COLO829 (cell line): ENCODE results near the gene BCL6.

Experiments used
- DNase-seq: peaks from one replicate; pipeline ENCODE4 v3.0.0; 2012; ENCODE audit warnings: low spot score

BCL6 gene

DNA sequence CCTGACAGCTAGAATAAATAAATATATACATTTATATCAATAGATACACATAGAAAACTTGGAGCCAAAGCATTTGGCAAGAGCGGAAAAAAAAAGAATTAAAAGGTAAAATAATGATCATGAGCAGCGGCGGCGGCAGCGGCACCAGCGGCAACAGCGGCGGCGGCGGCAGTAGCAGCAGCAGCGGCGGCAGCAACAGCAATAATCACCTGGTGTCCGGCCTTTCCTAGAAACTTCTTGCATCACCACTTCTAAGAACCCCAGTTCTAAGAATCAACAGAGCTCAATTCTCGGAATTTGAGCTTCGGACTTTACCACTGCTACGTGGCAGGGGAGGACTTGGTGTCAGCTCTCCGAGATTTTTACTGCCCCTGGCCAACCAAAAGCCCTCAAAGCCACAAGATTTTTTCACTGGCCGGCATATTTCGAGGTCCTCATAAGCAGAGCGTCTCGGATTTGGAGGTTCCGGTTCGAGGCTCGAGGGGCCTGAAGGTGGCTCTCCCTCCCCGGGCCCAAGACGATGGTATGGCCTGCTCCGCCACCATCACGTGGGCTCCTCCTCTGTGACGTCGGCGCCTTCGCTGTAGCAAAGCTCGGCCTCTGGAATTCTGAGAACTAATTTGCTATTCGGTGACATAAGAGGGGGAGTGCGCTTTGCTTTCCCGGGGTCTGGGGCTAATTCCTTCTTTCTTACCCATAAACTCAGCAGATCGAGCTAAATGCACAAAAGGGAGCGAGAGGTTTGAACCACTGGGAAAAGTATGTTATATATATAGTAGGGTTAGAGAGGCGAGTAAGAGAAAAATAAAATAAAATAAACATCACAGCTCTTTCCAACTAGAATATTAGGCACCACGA lies at the start of gene BCL6:
TSS of gene BCL6 (minus strand) at position 268 of the 858 bp plus-strand sequence. CDS start 11,775 bp downstream, outside the sequence.
- DNase-seq, result peak; percentile 94

DNA sequence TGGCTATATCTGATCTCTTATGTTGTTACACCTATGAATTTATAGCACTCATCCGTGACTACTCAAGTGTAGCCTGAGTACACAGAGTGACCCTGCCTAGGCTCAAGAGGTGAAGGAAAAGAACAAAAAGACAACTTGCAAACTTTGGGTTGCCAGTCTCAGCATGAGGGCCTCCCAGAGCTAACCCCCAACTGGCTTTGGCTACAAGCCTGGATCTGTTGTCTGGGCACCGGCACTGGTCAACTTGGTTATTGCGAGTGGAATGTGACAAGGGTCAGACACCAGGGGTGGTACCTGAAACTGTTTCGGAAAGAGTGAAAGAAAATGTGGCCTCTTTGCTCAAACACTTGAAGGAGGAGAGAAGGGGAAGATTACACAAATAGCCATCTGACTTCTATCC lies 49.5 kb upstream of the BCL6 start:
- DNase-seq, result no peak

DNA sequence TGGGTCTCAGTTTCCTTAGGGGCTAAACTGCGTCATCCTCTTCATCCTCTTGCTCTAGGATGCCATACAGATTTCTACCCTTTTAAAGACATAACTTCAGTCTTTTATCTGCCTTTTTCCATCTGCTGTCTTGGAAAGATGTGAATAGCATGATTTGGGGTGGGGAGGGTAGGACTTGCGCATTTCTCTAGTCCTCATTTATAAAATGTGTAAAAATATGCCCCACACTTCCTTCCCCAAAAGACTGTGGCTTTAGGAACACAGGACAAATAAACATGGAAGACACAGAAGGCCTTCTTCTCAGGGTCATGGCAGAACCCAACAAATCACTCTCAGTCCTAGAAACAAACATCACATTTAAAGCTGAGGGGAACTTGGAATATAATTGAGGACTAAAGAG lies 48.4 kb upstream of the BCL6 start:
- no peak for DNase-seq

DNA sequence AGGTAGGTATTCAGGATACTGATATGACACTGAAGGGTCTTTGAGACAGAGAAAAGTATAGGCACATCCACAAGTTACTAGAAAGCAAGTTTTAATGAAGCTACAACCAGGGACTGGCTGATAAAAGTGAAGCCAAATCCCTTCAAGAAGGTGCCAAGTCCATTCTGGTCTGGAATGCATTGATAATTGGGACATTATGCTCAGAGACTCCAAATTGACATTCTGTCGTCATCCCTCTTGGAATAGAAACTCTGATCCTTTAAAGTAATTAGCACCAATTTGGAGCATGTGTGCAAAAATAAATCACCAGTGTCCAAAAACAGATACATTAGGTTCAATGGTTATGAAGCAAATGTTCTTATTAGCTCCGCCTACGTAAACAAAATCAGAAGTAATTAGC lies 47.3 kb upstream of the BCL6 start:
- DNase-seq, result no peak

DNA sequence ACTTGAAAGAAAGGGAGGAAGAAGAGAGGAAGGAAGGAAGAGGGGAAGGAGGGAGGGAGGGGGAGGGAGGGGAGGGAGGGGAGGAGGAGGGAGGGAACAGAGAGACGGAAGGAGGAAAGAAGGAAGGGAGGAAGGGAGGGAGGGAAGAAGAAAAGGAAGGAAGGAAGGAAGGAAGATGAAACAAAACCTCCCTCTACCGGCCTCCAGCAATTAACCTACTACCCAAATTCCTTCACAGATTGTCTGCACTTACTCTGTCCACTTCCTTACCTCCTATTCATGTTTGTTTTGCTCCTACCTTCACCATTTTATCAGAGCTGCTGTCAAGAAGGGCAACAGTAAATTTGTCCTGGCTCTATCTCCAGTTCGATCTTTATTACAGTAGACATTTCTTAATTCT lies 44.6 kb upstream of the BCL6 start:
- no peak for DNase-seq

DNA sequence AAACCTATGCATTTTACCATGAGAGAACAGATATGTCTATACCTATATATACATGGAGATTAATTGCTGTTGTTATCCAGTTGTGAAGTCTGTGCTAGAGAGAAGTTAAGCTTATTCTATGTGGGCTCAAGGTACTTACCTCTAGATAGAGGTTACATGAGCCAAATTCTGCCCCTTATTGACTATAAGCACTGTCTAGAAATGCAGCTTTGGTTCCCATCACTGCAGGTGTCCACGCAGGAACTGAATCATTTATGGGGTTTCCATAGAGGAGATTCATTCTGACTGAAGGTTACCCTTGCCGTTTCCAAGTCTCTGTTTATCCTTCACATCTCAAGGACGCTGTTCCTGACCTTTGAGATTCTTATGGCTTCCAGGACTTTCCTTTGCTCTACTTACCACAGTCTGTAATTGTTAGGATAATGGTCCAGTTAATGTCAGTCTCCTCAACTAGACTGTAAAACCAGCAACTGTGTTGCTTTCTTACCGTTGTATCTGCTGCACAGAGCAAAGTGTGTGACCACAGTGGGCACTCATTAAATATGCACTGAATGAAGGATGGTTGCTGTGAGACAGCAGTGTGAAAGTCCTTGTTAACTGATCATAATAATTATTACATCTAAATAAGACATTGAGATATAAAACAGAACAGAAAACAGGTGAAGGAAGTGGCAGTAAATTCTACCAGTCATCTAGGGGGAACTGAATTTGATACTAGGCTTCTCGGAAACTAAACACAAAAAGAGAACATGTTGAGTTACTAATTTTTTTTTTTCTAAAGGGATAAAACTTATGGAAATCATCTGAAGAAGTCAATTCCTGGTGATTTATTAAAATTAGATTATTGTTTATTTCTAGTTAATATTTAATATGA lies 44.0 kb upstream of the BCL6 start:
- no peak for DNase-seq

DNA sequence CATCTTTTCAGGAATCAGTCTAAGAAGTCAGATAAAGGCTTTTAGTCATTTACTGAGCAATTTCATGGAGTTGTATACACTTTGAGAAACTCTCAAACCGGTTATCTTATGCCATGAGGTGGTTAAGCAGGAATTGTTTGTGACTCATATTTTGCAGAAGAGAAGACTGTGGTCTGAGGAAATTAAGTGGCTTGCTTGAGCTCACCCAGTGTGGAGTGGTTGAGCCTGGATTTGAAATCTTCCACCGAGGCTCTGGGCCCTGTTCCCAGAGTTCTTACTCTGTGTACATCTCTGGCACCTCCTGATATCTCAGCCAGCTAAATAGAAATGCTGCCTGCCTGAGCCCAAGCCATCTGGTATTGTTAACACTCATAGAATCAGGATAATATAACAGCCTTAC lies 37.8 kb upstream of the BCL6 start:
- no peak for DNase-seq

DNA sequence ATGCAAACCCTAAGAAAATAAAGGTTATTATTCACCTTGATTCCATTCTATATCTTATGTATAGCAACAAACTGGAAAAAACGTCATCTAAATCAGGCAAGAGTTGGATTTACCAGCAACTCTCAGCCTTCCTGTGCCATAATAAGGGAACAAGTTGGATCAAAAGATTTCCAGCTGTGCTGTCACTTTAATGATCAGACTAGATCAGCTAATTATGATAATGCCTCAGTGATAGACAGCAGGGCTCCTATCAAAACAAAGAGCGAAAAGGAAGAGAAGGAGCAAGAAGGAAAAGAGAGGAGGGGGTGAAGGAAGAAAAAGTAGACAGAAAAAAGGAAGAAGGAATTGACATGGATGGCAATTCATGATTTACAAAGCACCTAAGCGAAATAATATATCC lies 36.7 kb upstream of the BCL6 start:
- no peak for DNase-seq

DNA sequence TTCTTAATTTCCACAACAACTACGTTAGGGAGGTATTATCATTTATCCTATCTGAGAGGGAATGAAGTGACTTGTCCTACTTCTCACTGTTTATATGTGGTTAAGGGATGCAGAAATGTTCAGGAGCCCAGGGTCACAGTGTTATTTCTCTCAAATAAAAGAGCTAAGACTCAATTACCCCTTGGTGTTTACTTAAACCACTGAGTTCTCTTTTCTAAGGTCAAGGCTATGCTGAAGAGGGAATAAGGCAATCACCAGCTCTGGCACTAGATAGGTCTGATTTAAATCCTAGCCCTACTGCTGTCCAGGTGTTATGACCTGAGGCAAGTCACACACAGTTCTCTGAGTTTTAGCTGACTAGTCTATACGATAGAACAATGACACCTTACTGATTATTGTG lies 35.7 kb upstream of the BCL6 start:
- DNase-seq, result no peak

DNA sequence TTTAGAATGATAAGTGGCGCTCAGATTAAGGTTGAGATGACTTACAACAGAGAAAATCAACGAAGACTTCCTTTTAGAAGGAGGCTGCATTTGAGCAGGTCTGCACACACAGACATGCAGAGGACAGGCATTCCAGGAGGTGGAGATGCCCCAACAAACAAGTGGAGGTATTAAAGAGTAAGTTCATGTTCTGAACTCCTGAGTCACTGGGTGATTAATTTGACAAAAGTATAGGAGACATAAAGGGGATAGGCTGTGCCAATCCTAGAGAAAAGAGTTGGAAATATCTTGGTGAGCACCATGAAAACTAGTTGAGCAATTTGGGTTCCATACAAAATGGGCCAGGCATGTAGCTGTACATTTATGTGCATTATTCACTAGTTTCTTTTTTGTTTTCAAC lies 33.5 kb upstream of the BCL6 start:
- no peak for DNase-seq

DNA sequence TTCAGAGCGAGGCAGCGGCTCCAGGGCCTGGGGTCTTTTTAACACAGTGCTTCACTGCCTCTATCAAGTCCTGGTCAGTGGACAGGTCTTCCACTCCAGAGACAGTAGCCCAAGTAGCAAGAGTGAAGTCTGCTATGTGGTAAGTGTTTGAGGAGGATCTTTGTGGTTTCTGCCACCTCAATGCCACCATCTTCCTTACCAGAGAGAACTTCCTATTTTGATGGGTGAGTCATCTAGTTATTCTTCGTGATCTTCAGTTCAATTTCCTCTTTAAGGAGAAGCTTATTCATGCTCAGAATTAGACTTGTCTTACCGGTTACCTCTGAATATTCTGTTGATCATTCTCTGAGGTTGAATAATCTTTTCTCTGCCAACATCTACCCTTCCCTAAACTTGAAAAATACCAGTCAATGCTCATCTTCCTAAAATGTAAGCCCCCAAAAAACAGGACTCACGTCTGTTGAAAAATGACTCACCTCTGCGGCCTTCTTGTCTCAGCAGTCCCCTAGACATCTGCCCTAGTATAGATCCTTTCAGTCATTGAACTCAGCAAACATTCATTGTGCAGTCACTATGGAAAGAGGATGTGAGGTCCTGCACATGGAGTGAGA lies 32.2 kb upstream of the BCL6 start:
- peak; percentile 38 for DNase-seq

DNA sequence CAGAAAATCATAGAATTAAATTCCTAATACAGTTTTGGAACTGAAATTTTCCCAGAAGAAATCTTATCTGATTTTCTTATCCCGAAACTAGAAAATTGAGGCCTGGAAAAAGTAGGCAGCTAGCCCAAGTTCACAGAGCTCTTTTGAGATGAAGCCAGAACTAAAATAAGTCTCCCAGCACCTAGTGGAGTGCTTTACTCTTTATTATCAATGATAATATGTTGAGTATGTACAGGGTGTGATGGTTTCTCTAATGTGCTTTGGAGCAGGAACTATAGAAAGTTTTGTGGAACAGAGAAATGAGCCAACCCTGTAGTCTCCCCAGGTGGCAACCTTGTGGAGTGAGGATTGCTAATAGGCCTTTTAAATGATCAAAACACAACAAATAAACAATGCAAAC lies 30.3 kb upstream of the BCL6 start:
- no peak for DNase-seq

DNA sequence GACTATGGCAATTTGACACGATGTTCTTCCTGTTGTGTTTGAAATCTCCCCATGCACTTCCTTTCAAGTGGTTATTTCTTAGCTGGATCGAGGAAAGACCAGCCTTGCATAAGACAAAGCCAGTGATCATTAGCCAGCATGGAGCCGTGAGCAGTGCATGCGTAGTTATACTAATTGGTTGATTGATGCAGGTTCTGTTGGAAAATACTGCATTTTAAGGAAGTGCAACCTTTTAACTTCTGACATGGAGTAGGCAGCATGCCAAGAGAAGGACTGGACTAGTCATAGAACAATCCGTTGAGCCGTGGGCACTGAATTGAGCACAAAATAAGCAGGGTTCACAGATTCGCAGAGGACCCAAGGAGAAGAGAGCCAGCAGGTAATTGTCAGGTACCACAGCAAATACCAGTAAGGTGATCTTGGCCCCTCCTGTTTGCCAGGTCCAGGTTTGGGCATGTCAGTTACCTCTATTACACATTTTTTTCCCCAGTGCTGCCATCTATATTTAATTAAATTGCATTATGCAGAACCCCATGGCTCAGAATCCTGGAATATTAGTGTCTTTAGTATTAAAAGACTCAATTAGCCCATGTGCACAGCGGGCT lies 29.0 kb upstream of the BCL6 start:
- no peak for DNase-seq

DNA sequence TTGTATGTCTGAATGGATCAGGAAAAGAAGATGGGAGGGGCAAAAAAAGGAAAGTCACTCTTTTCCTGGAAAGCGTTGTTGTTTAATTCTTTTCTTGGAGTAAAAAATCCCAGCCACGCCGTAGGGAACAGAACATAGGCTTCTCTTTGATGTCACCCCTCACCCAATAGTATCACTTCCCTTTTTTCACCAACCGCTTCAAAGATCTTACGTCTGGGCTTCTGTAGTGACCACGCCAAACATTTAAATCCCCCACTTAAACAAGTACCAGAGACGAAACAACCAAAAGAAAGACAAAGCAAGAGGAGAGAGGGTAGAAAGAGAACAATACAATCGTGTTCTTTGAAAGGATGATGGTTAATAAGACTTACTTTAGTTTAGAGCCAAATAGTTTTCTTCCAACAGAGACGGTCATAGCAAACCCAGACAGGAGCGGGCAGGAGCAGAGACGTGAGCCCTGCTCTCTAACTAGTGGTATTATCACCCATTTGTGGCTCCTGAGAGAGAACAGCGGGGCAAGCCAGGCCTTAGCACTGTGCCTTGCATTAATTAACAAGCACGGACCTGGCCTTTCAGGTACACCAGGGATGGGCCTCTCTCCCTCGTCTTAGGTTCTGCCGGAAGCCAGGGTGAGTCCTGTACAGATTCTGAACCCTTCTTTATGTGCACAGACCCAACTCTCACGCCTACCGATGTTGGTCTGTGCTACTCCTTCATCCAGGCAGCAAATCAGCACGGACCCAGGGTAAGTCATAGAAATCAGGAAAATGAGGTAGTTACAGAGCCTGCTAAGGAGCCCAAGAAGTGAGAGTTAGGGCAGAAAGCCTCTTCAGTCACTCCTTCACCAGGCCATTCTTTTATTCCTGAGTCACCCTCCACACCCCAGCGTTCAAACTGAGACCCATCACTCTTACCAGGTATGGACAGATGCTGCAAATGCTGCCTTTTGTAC lies 28.2 kb upstream of the BCL6 start:
- DNase-seq, result no peak

DNA sequence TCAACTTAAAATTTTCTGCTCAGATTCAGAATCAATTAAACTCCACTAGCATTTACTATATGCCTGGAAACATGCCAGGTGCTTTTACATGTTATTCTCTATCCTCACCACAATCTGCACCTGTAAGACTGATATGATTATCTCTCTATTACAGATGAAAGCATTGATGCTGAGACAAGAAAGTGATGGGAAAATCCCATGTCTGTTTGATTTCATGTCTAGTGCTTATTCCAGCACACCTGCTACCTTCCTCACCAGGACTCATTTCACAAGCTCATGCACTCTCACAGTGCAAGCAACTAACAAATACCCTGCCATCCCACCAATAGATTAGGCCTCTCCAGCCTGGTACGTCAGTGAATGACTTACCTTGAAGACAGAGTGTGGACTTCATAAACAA lies 25.0 kb upstream of the BCL6 start:
- no peak for DNase-seq

DNA sequence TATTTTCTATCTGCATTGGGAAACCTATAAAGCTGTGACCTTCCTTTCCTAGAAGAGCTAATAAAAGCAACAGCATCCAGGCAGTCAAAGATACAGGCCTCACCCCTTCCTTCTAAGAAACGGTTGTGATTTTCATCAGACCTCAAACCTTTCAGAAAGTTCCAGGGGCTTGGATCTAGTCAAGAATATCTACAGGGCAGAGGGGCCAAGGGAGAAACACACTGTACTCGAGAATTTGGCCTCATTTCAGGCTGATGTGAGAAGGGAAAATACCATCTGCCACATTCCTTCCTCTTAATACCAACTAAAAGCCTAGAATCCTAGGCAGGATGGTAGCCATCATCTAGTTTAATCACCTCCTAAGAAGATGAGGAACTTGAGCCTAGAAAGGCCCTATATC lies 24.5 kb upstream of the BCL6 start:
- DNase-seq, result no peak

DNA sequence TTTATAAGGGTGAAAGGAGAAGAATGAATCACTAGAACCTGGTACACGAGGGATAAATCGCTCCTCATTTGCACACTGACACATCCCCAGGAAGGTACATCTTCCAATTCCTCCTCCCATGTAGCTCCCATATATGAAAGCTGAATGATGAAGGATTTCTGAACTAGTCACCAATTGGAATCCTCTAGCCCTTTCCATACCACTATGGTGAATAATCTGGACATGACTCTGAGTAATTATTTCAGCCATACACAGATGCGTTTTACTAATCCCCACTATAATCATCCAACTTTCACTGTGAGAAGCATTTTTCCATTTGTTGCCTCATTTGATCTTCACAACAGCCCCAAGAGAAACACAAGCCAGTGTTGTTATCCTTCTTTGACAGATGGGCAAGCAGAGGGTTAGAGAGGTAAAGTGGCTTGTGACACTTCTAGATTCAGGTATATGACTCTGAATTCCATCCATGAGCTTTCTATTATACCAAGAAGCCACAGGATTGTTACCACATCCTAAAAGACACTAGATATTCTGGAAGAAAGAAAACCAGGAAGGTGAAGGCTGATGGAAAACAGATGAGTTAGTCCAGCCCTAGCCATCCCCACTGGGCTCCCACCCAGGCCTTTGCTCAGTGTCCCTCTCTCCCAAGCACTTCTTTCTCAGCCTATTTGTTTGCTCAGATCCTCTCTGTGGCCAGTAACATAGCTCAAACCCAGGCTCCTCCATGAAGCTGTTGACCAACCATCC lies 22.2 kb upstream of the BCL6 start:
- DNase-seq, result no peak

DNA sequence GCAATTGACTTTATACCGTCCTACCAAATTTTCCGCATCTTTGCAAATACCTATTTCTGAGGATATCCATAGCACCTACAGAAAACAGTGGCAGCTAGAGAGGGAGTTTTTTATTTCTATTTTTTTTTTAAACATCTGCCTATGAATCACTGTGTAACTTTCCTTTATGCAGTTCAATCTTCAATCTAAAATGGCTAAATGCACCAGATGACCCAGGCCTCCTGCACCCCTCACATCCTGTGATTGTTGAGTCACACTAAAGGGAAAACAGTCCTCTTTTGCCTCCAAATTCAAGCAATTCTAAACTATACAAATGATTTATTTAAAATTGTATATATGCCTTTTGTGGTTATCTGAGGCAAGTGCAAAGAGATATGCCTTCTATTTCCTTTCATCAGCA lies 20.1 kb upstream of the BCL6 start:
- no peak for DNase-seq

DNA sequence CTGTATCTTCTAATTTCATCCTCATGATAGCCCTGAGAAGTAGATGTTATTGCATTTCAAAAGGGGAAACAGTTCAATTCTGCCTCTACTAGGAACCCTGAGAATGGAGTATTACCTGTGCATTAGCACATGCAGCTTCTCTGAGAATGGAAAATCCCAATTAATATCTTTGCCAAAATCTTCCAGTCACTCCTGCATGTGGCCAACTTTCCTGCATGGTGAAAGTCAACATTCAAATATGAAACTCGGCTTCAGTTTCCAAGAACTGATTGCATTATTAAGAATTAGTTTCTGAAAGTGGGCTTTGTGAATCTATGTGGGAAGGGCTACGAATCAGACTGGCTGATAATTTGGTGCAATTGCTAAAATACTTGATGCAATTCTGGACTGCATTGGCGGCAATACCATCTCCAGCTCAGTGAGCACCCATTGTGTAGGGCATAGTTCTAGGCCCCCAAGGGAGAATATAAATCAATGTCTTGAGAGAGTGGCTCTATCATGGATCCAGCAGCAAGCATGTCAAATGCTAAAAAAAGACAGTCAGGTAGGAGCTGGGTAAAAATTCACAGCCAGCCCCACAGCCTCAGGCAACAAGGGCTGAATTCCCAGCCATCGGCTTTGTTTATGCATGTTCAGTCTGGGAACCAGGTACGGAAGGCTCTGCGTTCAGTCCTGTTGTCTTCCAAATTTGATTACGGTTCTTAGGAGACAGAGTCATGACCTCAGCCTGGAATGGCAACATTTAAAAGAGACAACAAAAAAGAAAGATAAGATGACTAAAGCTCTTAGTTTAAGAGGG lies 18.8 kb upstream of the BCL6 start:
- no peak for DNase-seq

DNA sequence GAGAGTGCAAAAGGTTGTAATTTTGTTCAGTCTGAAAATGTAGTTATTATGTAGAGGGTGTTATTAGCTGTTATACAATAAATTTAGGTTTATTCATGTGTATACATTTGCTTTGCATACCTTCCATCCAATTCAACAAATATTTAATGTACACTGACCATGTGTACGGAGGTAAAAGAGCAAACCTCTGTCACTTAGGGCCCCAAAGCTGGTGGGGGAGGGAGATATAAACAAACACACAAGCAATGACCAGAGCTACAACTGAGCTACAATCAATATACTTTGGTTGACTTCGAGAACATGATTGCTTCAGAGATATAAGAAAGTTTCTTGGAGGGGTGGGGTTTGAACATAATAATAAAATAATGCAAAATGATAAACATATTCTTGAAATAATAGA lies 17.5 kb upstream of the BCL6 start:
- DNase-seq, result no peak
